DMS153 treated with DMSO at 0.1 percent for 48 hours (cell line): ENCODE measurements around the gene PLCE1.

Experiments used
- DNase-seq: peaks from one replicate; lab custom pipeline; 2025; ENCODE audit not compliant: unreplicated experiment; lab: John Stamatoyannopoulos, UW

The PLCE1 gene

DNA sequence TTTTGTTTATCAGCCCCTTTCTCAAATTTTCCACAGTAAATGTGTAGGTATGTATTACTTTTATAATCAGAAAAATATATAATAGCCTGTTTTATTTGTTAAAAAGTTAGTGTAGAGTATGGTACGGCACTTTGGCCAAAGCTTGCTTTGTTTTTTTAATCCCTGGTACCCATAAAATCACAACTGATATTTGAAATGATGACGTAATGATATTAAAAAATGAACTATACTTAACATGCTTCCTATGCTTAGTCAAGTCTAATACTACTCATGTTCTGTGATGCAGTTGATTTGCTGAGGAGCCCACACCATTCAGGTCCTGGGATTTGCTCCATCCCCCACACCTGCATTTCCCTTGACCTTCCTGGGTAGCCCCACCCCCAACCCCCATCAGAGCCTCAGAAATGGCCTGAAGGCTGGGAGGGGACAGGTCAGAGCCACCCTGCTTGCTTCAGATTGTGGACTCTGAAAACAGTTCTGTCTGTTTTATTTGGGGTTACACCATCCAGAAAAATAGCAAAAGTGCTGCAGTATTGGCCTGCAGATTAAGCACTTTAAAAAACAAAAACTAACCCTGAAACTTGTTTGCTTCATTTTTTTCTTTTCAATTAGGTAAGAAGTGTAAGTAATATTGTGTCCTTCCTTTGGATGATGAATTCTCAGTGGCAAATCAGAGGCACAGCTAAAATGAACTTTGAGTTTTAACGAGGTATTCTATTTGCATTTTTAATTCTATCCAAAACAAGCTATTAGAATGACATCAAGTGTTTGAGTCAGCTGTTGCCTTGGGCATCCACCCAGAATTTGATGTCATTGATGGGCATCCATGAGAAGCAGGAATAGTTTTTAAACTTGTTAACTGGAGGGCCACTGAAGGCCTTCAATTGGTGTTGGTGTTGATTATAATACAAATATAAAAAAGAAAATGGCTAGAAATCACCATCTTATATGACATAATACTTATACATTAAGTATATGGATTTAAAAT lies 23.3 kb downstream of the PLCE1 start:
- DNase-seq = no peak

DNA sequence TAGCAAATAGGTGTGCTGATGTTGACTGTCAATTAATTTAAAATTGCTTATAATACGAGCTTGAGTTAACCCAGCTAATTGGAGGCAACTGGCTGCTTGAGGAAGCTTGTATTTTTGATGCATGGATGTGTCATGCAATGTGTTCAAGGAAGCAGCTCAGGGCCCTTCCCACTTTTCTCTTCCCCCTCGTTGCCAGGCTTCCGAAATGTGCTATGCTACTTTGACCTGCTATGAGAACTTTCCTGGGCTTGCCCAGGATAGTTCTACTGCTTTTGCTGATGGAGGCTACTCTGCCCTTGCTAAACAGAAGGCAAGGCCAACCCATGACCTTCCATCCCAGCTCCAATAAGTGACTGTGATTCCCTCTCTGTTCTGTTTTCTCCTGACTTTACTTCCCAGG lies 24.4 kb downstream of the PLCE1 start:
- no peak for DNase-seq

DNA sequence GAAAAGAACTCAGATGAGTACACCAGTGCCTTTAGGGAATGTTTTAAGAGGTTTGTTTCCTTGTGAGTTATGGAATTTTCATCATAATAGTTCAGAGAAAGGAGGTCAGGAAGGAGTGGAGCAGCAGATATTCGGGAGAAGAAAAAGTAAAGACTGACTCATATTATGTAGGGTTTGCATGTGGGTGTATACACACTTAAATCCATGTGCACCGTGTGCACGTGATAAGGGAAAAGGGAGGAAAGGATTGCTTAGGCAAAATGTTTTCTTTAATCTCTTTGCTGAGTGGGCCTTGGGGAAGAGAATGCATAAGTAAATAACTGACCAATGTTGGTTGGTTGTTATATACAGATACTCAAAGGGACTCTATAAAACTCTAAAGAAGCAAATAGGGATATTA lies 30.2 kb downstream of the PLCE1 start:
- no peak for DNase-seq

- no peak for DNase-seq
Measured at GRCh38 chr10:94024407-94024806, 30.7 kb downstream of the PLCE1 start.

DNA sequence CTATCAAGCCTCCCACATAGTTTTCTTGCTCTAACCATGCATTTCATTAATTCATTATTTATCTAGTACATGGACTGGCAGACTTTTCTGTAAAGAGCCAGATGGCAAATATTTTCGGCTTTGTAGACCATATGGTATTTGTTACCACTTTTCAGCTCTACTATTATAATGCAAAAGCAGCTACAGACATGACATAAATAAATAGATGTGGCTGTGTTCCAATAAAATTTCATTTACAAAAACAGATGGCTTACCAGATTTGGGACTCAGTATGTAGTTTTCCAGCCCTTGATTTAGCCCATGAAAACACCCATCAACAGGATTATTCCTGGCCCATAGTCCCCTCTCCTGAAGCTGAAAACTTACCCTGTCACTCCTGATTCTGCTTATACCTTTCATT lies 32.1 kb downstream of the PLCE1 start:
- no peak for DNase-seq

- no peak for DNase-seq
Measured at GRCh38 chr10:94027197-94027596, 33.5 kb downstream of the PLCE1 start.

GRCh38 chr10:94029955-94030354 lies 36.2 kb downstream of the PLCE1 start:
- DNase-seq = no peak

- DNase-seq = no peak
Measured at GRCh38 chr10:94035982-94036765, 42.4 kb downstream of the PLCE1 start.

DNA sequence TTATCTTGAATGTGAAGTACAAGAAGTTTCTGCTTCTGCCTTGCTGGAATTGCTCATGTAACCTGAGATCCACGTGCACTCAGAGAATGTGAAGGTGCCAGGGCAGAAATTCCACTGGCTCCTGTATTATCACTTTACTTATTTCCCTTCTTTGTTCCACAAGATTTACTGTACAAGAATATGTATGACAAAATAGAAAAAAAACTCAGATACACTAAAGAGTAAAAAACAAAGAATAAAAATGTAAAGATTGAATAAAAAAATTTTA lies 43.0 kb downstream of the PLCE1 start:
- no peak for DNase-seq

GRCh38 chr10:94037286-94037685 lies 43.6 kb downstream of the PLCE1 start:
- no peak for DNase-seq

GRCh38 chr10:94038024-94038423 lies 44.3 kb downstream of the PLCE1 start:
- DNase-seq = no peak

- no peak for DNase-seq
Measured at GRCh38 chr10:94041206-94041605, 47.5 kb downstream of the PLCE1 start.

DNA sequence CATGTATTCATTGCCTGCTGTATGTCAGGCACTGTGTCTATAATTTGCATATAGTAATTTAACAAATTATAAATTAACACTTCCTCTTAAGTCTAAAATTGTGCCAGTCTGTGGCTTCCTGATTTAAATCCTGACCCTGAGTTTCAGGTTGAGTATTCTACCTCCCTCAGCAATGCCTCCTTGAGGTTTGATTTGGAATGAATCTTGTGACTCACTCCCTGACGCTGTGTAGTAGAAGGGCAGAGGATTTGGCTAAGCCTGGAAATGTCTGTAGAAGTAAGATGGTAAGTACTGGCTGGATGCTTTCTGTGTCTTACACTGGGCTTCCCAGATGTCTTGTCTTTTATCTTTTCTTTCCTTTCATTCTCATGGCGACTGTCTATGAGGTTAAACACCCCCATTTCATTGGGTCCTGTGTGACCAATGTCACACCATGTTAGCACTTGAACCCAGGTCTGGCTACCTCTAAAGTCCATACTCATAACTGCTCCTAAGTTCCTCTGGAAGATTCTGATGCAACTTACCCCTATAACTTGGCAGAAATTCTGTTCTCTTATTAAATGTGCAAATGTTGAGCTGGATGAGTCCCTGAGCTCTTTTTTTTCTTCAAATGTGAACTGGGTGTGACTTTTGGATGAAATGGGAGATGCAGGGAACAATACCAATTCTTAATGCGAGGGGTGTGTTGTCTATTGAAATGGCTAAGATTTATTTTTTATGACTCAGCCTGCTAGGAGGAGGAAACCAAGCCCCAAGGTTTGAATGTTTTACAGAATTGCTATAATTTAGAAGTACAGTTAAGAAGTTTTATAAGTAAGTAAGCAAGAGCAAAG lies 48.5 kb downstream of the PLCE1 start:
- no peak for DNase-seq

- DNase-seq = no peak
Measured at GRCh38 chr10:94042834-94043175, 49.1 kb downstream of the PLCE1 start.
